H9 (cell line): Measurements from ENCODE around the gene IL3. TPM values are rescaled to one million over a fixed set of nuclear protein-coding genes. Genes with fewer than 3 reads are reported as not detected.

ENCODE experiments used
- DNase-seq: peaks from one replicate; pipeline ENCODE4 v3.0.0-alpha.2; 2017
- H2AFZ ChIP-seq: one replicate; pipeline ENCODE4 v1.6.1; 2013; ENCODE audit warnings: mild to moderate bottlenecking, low read length, control low read depth, moderate library complexity
- H2AK5ac ChIP-seq: 2 replicates; pipeline ENCODE4 v1.6.1; 2013; ENCODE audit warnings: low read length, control low read depth, mixed read lengths; ENCODE audit not compliant: insufficient read length
- H2BK120ac ChIP-seq: one replicate; pipeline ENCODE4 v1.6.1; 2013; ENCODE audit warnings: low read depth, mild to moderate bottlenecking, low read length, control low read depth, inconsistent platforms; ENCODE audit not compliant: poor library complexity, severe bottlenecking
- H2BK12ac ChIP-seq: 2 replicates; pipeline ENCODE4 v1.6.1; 2013; ENCODE audit warnings: low read length, control low read depth, mixed read lengths, low read depth; ENCODE audit not compliant: insufficient read length
- H2BK15ac ChIP-seq: 2 replicates; pipeline ENCODE4 v1.6.1; 2013; ENCODE audit warnings: low read depth, low read length, control low read depth
- H2BK20ac ChIP-seq: one replicate; pipeline ENCODE4 v1.6.1; 2013; ENCODE audit warnings: low read depth, mild to moderate bottlenecking, low read length, control low read depth, inconsistent platforms; ENCODE audit not compliant: poor library complexity, severe bottlenecking
- H2BK5ac ChIP-seq: 2 replicates; pipeline ENCODE4 v1.6.1; 2013; ENCODE audit warnings: low read length, control low read depth, mixed read lengths; ENCODE audit not compliant: insufficient read length
- H3K14ac ChIP-seq: 2 replicates; pipeline ENCODE4 v1.6.1; 2013; ENCODE audit warnings: low read length, control low read depth; ENCODE audit not compliant: insufficient read depth
- H3K18ac ChIP-seq: 2 replicates; pipeline ENCODE4 v1.6.1; 2013; ENCODE audit warnings: low read depth, mild to moderate bottlenecking, mixed read lengths, low read length, control low read depth; ENCODE audit not compliant: insufficient read length
- H3K23ac ChIP-seq: 2 replicates; pipeline ENCODE4 v1.6.1; 2013; ENCODE audit warnings: low read length, control low read depth, mixed read lengths, low read depth; ENCODE audit not compliant: insufficient read length
- H3K23me2 ChIP-seq: 2 replicates; pipeline ENCODE4 v1.6.1; 2013; ENCODE audit warnings: low read depth, mild to moderate bottlenecking, mixed read lengths, low read length, control low read depth; ENCODE audit not compliant: insufficient read length, poor library complexity, severe bottlenecking
- H3K27ac ChIP-seq: 2 replicates; pipeline ENCODE4 v1.5.1; 2013; ENCODE audit warnings: low read length, control low read depth, mixed read lengths, low read depth; ENCODE audit not compliant: insufficient read length
- H3K27me3 ChIP-seq: 2 replicates; pipeline ENCODE4 v1.6.1; 2013; ENCODE audit warnings: low read length, control low read depth, inconsistent platforms; ENCODE audit not compliant: insufficient read depth
- H3K4ac ChIP-seq: 2 replicates; pipeline ENCODE4 v1.6.1; 2013; ENCODE audit warnings: low read depth, mild to moderate bottlenecking, control low read depth, inconsistent platforms, low read length, moderate library complexity
- H3K4me1 ChIP-seq: 2 replicates; pipeline ENCODE4 v1.6.1; 2013; ENCODE audit warnings: low read length, control low read depth, inconsistent platforms; ENCODE audit not compliant: insufficient read depth
- H3K4me2 ChIP-seq: 2 replicates; pipeline ENCODE4 v1.6.1; 2013; ENCODE audit warnings: low read length, control low read depth, mixed read lengths; ENCODE audit not compliant: insufficient read length, insufficient read depth
- H3K56ac ChIP-seq: 2 replicates; pipeline ENCODE4 v1.6.1; 2013; ENCODE audit warnings: low read depth, mild to moderate bottlenecking, mixed read lengths, low read length, control low read depth; ENCODE audit not compliant: insufficient read length
- H3K79me1 ChIP-seq: 2 replicates; pipeline ENCODE4 v1.6.1; 2013; ENCODE audit warnings: low read depth, mild to moderate bottlenecking, moderate library complexity, low read length, control low read depth, inconsistent platforms; ENCODE audit not compliant: insufficient read depth, poor library complexity, severe bottlenecking
- H3K79me2 ChIP-seq: 2 replicates; pipeline ENCODE4 v1.6.1; 2013; ENCODE audit warnings: low read length, control low read depth, inconsistent platforms; ENCODE audit not compliant: insufficient read depth
- H3K9ac ChIP-seq: 2 replicates; pipeline ENCODE4 v1.6.1; 2013; ENCODE audit warnings: low read length, control low read depth, mixed read lengths; ENCODE audit not compliant: insufficient read length; ENCODE audit errors: extremely low read depth
- H3K9me3 ChIP-seq: one replicate; pipeline ENCODE4 v1.6.1; 2013; ENCODE audit warnings: low read depth, low read length, inconsistent platforms; ENCODE audit not compliant: control insufficient read depth
- H3T11ph ChIP-seq: one replicate; pipeline ENCODE4 v1.6.1; 2013; ENCODE audit warnings: mild to moderate bottlenecking, low read length, control low read depth, inconsistent platforms
- H4K20me1 ChIP-seq: one replicate; pipeline ENCODE4 v1.6.1; 2013; ENCODE audit not compliant: control insufficient read depth, insufficient read length, insufficient read depth
- H4K5ac ChIP-seq: 2 replicates; pipeline ENCODE4 v1.6.1; 2013; ENCODE audit warnings: low read depth, mild to moderate bottlenecking, mixed read lengths, low read length, control low read depth; ENCODE audit not compliant: insufficient read length
- H4K8ac ChIP-seq: replicated peaks from 2 replicates; pipeline ENCODE4 v1.6.1; 2013; ENCODE audit warnings: low read length, control low read depth, mixed read lengths, low read depth; ENCODE audit not compliant: insufficient read length
- H4K91ac ChIP-seq: 2 replicates; pipeline ENCODE4 v1.6.1; 2013; ENCODE audit warnings: low read depth, mild to moderate bottlenecking, moderate library complexity, mixed read lengths, low read length, control low read depth; ENCODE audit not compliant: insufficient read length
- H3K27ac Mint-ChIP-seq, 3 experiments: 2 replicates in 2 of 3; 3 replicates in 1 of 3; pipeline ENCODE4 v1.8.0; 2020 to 2021; ENCODE audit warnings: mixed read lengths in 3 of 3, mild to moderate bottlenecking in 1 of 3, moderate library complexity in 1 of 3
- H3K27me3 Mint-ChIP-seq: 2 replicates; pipeline ENCODE4 v1.8.0; 2021; ENCODE audit warnings: low read depth, mild to moderate bottlenecking, moderate library complexity, mixed read lengths
- H3K36me3 Mint-ChIP-seq, 3 experiments: 2 replicates in 2 of 3; 3 replicates in 1 of 3; pipeline ENCODE4 v1.8.0; 2020 to 2021; ENCODE audit warnings: low read depth in 3 of 3, mixed read lengths in 3 of 3; ENCODE audit not compliant: insufficient read depth in 1 of 3
- H3K4me1 Mint-ChIP-seq, 2 experiments: 2 replicates each; pipeline ENCODE4 v1.8.0; 2020; ENCODE audit warnings: mixed read lengths in 2 of 2
- H3K4me3 Mint-ChIP-seq, 2 experiments: 2 replicates in 1 of 2; 3 replicates in 1 of 2; pipeline ENCODE4 v1.8.0; 2020 to 2021; ENCODE audit warnings: mild to moderate bottlenecking in 2 of 2, mixed read lengths in 2 of 2, moderate library complexity in 1 of 2
- H3K9me3 Mint-ChIP-seq, 2 experiments: 2 replicates in 1 of 2; 3 replicates in 1 of 2; pipeline ENCODE4 v1.8.0; 2020; ENCODE audit warnings: mild to moderate bottlenecking in 2 of 2, mixed read lengths in 2 of 2, moderate library complexity in 1 of 2
- WGBS: extraction: QIAGEN DNeasy Blood & Tissue Kit; methylation state at CpG from one replicate; pipeline ENCODE4 v1.1.7; 2013; ENCODE audit warnings: missing lambda C conversion rate, low lambda C conversion rate, mixed read lengths; ENCODE audit not compliant: insufficient read length; ENCODE audit errors: extremely low coverage; 5-methylcytosine and 5-hydroxymethylcytosine counted together
- total RNA-seq: library from RNA; stranded (reverse); gene quantifications from 2 replicates; pipeline ENCODE4 v1.2.1, GENCODE V29; 2021
- TF ChIP-seq, protein P1 (sequence below): fragments of 200-600 bp; sonication (generic); conservative IDR thresholded peaks from 3 replicates; pipeline ENCODE4 v1.8.0; 2021; ENCODE audit warnings: antibody characterized with exemption, mild to moderate bottlenecking

IL3 gene
- total RNA-seq, 1 experiment from 2014 or later = not detected

GRCh38 chr5:132023258-132024116 lies 37.0 kb upstream of the IL3 start:
- H3K36me3 Mint-ChIP-seq = no peaks in the 10 kb centered on the region

More at GRCh38 chr5:132023258-132024116, 37.0 kb upstream of the IL3 start:
- Histone ChIP-seq H3K79me2 (no peaks in the 10 kb centered on the region), H4K91ac (no peak overlapping the region), H3T11ph (no peak overlapping the region), H2BK12ac (no peak overlapping the region), H3K23me2 (no peaks in the 10 kb centered on the region), H3K27ac (no peak overlapping the region), H3K14ac (no peak overlapping the region), H2AFZ (no peak overlapping the region), H2AK5ac (no peak overlapping the region), H4K20me1 (no peaks in the 10 kb centered on the region), H2BK20ac (no peak overlapping the region), H4K8ac (no peak overlapping the region), H3K4me2 (no peak overlapping the region), H3K27me3 (no peaks in the 10 kb centered on the region), H3K23ac (no peak overlapping the region), H2BK120ac (no peak overlapping the region), H3K79me1 (no peaks in the 10 kb centered on the region), H4K5ac (no peak overlapping the region), H2BK15ac (no peak overlapping the region), H3K9me3 (no peaks in the 10 kb centered on the region), H3K18ac (no peak overlapping the region), H2BK5ac (no peak overlapping the region), H3K4me1 (no peaks in the 10 kb centered on the region), H3K56ac (no peak overlapping the region), H3K4ac (no peak overlapping the region), H3K9ac (no peak overlapping the region)
- WGBS = no CpG with 5 or more reads among the region's 5 CpGs
- TF ChIP-seq, protein P1, sequence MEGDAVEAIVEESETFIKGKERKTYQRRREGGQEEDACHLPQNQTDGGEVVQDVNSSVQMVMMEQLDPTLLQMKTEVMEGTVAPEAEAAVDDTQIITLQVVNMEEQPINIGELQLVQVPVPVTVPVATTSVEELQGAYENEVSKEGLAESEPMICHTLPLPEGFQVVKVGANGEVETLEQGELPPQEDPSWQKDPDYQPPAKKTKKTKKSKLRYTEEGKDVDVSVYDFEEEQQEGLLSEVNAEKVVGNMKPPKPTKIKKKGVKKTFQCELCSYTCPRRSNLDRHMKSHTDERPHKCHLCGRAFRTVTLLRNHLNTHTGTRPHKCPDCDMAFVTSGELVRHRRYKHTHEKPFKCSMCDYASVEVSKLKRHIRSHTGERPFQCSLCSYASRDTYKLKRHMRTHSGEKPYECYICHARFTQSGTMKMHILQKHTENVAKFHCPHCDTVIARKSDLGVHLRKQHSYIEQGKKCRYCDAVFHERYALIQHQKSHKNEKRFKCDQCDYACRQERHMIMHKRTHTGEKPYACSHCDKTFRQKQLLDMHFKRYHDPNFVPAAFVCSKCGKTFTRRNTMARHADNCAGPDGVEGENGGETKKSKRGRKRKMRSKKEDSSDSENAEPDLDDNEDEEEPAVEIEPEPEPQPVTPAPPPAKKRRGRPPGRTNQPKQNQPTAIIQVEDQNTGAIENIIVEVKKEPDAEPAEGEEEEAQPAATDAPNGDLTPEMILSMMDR = no peak
- Mint-ChIP-seq H3K27ac (no peak overlapping the region), H3K4me1 (no peaks in the 10 kb centered on the region), H3K9me3 (no peaks in the 10 kb centered on the region), H3K4me3 (no peak overlapping the region), H3K27me3 (peaks cover 4% of the 10 kb centered on the region; the same call in 1 of the 2 replicates)
- DNase-seq = no peak
